Measurements from ENCODE around the gene CUL3.

The CUL3 gene

GRCh38 chr2:224580248-224580647 is 4.9 kb downstream of the CUL3 start:
- DNase-seq (ENCODE audit: low spot score), result no peak

- no peak for DNase-seq (ENCODE audit: low spot score)
Measured at GRCh38 chr2:224579411-224579810, 5.8 kb downstream of the CUL3 start.

DNA sequence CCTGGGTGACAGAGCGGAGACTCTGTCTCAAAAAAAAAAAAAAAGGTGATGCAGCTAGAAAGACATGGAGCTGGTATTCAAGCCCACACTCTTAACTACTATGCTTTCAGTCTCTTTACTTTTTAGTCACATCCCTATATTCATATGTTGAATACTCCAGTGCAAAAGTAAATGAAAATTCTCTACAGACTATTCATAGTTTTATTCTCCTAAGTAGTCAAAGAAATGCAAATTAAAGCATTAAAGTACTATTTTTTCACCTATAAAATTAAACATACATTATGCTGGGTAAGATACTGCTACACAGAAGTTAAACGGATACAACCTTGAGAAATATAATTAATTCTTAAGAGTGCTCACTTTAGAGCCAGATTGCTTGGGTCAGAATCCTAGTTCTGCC is 7.6 kb downstream of the CUL3 start:
- no peak for DNase-seq (ENCODE audit: low spot score)

GRCh38 chr2:224576088-224576715 is 9.0 kb downstream of the CUL3 start:
- DNase-seq (ENCODE audit: low spot score), result no peak

GRCh38 chr2:224574423-224575084 is 10.6 kb downstream of the CUL3 start:
- DNase-seq (ENCODE audit: low spot score), result no peak

GRCh38 chr2:224573724-224574123 is 11.4 kb downstream of the CUL3 start:
- DNase-seq (ENCODE audit: low spot score), result no peak

- DNase-seq (ENCODE audit: low spot score), result no peak
Measured at GRCh38 chr2:224572338-224572737, 12.8 kb downstream of the CUL3 start.

DNA sequence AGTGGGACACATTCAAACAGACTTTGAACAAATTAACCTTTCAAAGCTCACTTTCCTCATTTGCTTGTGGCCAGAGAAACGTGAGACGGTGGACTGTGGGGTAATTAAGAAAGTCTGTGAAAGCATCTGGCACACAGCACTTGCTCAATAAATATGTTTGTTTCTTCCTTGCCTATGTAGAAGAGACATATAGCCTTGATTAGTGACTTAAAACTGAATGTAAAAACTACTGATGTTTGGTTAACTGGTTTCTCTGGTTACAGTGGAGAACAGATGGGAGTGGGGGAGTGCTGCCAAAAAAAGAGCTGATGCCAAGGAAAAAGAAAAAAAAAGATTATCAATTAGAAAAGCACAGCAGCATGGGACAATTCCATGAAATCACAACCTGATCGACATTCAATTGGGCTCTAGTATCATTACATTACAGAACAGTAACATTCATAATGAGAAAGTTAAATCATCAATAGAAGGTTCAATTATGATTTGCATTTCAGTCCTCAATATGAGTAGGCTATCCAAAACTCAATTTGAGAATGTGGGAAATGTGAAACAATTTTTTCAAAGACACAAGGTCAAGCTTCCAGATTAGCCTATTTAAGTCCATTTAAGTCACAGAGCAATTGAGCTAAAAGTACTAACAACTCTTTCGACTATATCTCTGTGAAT is 14.7 kb downstream of the CUL3 start:
- DNase-seq (ENCODE audit: low spot score), result no peak

GRCh38 chr2:224569654-224570053 is 15.5 kb downstream of the CUL3 start:
- DNase-seq (ENCODE audit: low spot score), result no peak

DNA sequence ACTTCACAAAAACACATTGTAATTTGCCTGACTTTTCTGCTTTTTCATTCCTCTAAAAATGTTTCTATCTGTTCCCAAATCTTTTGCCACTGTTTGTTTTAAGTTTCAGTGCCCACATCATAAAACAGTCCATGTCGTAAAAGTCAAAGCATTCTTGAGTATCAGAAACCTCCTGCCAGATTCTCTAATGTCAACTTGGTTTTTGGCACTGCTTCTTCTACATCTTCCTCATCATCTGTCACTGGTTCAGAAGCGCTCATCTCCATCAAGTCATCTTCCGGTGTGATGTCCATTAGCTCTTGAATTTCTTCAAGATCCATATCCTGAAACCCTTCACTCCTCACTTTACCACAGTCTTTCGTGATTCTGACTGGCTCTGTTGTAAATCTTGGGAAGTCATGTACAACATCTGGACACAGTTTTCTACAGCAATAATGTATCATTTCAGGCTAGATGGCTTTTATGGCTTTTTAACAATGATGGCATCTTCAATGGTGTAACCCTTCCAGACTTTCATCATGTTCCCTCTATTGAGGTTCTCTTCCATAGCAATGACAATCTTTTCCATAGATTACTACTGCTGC is 19.6 kb downstream of the CUL3 start:
- DNase-seq (ENCODE audit: low spot score), result no peak

- no peak for DNase-seq (ENCODE audit: low spot score)
Measured at GRCh38 chr2:224563537-224563936, 21.6 kb downstream of the CUL3 start.

GRCh38 chr2:224562831-224563230 is 22.3 kb downstream of the CUL3 start:
- DNase-seq (ENCODE audit: low spot score), result no peak

DNA sequence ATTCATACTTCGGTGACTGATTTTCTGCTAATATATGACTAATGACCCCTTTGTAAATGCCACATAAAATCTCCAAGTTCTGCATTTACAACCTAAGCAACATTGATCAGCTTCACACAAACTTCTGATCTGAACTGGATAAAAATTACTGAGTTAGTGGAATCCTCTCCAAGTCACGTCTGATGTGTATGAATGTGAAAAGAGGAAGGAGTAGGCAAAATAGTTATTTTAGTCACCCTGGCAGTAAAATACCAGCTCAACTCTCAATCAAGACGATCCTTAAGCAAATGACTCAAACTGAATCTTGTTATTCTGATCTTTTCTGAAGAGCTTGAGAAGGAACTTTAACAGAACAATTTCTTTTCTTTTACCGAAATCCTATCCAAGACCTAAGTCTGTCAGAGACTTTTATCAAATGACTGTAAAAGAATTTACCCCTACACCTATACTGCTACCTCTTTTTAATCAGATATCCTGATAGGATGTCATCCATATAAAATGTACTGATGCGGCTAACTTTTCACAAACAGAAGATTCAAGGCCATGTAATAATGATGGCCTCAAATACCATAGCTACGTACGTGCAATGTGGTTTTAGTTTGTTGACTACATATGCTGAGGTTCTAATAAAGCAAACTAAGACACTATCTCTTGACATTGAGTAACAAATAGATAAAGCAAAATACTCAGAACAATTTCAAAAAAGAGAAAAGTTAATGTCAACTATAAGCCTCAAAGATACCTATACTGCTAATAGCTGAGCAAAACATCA is 23.7 kb downstream of the CUL3 start:
- DNase-seq (ENCODE audit: low spot score), result no peak

DNA sequence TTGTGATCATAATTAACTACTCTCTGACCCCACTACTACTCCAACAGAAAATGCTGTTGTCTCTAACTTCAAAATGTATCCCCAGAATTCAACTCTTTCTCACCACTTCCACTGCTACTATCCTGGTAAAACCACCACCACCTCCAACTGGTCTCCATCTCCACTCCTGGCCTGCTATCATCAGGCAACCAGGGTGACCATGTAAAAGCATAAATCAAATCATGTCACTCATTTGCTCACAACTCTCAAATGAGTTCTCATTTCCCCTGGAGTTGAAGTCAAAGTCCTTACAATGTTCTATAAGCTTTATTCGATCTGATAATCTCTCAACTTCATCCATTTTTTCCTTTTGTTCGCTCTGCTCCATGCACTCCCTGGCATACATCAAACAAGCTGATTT is 24.6 kb downstream of the CUL3 start:
- DNase-seq (ENCODE audit: low spot score), result no peak

DNA sequence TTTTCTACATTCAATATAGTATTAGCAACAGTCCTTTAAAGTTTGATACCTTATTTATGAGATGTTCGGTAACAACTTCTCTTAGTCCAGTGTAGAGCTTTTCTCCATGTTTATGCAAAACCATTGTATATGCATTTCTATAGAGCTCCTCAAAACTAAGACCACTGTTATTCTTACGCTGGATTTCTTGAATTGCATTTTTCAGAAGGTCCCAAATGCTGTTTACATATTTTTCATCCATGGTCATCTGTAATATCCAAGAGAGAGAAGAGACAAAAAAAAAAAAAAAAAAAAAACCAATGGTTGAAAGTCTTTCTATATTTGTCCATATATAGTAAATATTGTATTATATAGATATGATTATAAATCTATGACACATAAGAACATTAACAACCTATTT is 27.6 kb downstream of the CUL3 start:
- DNase-seq (ENCODE audit: low spot score), result no peak

DNA sequence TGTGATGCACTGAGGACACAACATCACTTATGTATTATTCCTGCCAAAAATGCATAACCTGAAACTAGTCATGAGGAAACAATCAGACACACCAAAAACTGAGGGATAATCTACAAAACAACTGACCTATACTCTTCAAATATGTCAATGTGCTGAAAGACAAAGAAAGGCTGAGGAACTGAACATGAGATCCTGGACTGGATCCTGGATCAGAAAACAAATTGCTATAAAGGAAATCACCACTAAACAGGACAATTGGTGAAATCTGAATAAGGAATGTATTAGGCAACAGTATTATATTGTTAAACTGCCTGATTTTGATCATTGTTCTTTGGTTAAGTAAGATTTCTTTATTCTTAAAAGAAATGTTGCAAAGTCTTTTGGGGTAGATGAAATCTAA is 28.8 kb downstream of the CUL3 start:
- DNase-seq (ENCODE audit: low spot score), result no peak

GRCh38 chr2:224555823-224556366 is 29.3 kb downstream of the CUL3 start:
- no peak for DNase-seq (ENCODE audit: low spot score)

GRCh38 chr2:224552771-224553170 is 32.4 kb downstream of the CUL3 start:
- no peak for DNase-seq (ENCODE audit: low spot score)

- no peak for DNase-seq (ENCODE audit: low spot score)
Measured at GRCh38 chr2:224551693-224552092, 33.5 kb downstream of the CUL3 start.

DNA sequence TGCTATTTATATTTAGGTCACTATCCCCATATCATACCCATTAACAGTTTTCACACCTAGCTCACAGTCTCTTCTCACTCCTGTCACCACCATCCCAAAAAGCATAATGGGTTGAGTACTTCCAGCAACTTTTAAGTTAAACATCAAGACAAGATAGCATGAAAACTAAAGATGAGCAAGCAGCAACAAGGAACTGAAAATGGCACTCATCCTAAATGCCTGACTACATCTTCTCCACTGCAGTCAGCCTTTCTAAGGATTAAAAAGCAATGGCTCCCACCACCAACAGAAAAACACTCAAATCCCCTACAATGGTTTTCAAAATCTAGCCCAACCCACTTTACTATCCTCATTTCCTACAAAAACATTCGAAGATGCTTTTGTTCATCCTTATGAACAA is 38.2 kb downstream of the CUL3 start:
- DNase-seq (ENCODE audit: low spot score), result no peak

DNA sequence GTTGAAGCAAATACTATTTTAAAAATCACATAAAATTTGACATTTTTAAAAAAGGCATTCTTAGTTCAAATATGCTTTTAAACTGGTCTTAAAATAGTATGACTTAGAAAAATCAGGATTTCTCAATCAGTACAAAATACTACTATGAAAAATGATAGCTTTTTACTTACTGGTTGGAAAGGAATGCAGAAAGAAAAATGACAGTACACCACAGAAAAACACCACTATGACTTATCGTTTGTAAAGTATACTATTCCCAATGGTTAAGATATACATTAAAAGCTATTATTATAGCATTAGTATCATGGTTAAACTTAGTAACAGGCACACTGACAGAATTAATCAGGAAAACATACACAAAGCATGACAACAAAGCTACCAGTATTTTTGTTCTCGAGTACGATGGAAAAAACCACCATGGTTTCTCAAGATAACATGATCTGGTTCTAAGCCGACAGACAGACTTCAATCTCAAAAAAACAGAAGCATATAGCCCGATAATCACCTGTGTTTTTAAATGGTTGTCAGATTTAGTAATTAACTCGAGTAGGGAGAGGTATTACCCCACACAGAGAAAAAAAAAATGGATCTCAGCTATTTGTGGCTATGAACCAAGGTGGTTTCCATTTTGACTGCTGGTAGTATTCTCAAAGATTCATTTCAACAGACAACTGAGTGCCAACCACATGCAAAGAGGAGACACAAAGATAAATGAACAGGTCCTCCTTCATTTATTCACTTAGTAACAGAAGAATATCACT is 39.1 kb downstream of the CUL3 start:
- no peak for DNase-seq (ENCODE audit: low spot score)

Data from D341Med (cell line).